GM23338 (cell line): ENCODE data around the gene DENND4B.

Source experiments
- CREB1 ChIP-seq: fragments of 250-450 bp; sonication (Bioruptor Pico); IDR thresholded peaks from 2 replicates; pipeline ENCODE4 v1.5.0; 2020; ENCODE audit warnings: low read depth, mild to moderate bottlenecking, moderate library complexity
- ETS1 ChIP-seq: IDR thresholded peaks from 2 replicates; pipeline ENCODE4 v1.6.1; 2016; ENCODE audit warnings: antibody characterized with exemption
- EZH2 ChIP-seq: fragments of 200-600 bp; sonication (generic); IDR thresholded peaks from one replicate; pipeline ENCODE4 v1.8.0; 2017; ENCODE audit warnings: antibody characterized with exemption, mild to moderate bottlenecking, low read depth; ENCODE audit not compliant: unreplicated experiment
- EZH2phosphoT487 ChIP-seq: fragments of 200-600 bp; sonication (generic); IDR thresholded peaks from one replicate; pipeline ENCODE4 v1.8.1; 2018; ENCODE audit warnings: antibody characterized with exemption; ENCODE audit not compliant: unreplicated experiment
- JUNB ChIP-seq: IDR thresholded peaks from one replicate; pipeline ENCODE4 v1.6.1; 2016; ENCODE audit warnings: antibody characterized with exemption; ENCODE audit not compliant: unreplicated experiment
- NANOG ChIP-seq: IDR thresholded peaks from 2 replicates; pipeline ENCODE4 v1.6.1; 2016; ENCODE audit warnings: antibody characterized with exemption, borderline replicate concordance
- POLR2AphosphoS5 ChIP-seq: IDR thresholded peaks from 2 replicates; pipeline ENCODE4 v1.6.1; 2016; ENCODE audit warnings: antibody characterized with exemption, low read depth
- REST ChIP-seq: IDR thresholded peaks from one replicate; pipeline ENCODE4 v1.6.1; 2018; ENCODE audit warnings: antibody characterized with exemption; ENCODE audit not compliant: unreplicated experiment
- STAT1 ChIP-seq: IDR thresholded peaks from one replicate; pipeline ENCODE4 v1.6.1; 2016; ENCODE audit warnings: antibody characterized with exemption; ENCODE audit not compliant: unreplicated experiment
- ZNF114 ChIP-seq: fragments of 250-450 bp; sonication (Bioruptor Pico); IDR thresholded peaks from 2 replicates; pipeline ENCODE4 v1.5.0; 2020; ENCODE audit warnings: mild to moderate bottlenecking, moderate library complexity
- ZNF331 ChIP-seq: fragments of 250-450 bp; sonication (Bioruptor Pico); IDR thresholded peaks from 2 replicates; pipeline ENCODE4 v1.5.0; 2020; ENCODE audit warnings: low read depth, mild to moderate bottlenecking, moderate library complexity
- ZNF462 ChIP-seq: fragments of 250-450 bp; sonication (Bioruptor Pico); IDR thresholded peaks from 2 replicates; pipeline ENCODE4 v1.5.0; 2020; ENCODE audit warnings: mild to moderate bottlenecking, moderate library complexity
- TF ChIP-seq, protein P1 (sequence below), 2 experiments: fragments of 200-600 bp in 1 of 2; sonication (generic) in 1 of 2; conservative IDR thresholded peaks; 2 replicates each; pipeline versions ENCODE4 v1.5.1 to v1.6.1; 2016 to 2017; ENCODE audit warnings: antibody characterized with exemption in 2 of 2, low read depth in 2 of 2, mild to moderate bottlenecking in 2 of 2, moderate library complexity in 1 of 2

DNA sequence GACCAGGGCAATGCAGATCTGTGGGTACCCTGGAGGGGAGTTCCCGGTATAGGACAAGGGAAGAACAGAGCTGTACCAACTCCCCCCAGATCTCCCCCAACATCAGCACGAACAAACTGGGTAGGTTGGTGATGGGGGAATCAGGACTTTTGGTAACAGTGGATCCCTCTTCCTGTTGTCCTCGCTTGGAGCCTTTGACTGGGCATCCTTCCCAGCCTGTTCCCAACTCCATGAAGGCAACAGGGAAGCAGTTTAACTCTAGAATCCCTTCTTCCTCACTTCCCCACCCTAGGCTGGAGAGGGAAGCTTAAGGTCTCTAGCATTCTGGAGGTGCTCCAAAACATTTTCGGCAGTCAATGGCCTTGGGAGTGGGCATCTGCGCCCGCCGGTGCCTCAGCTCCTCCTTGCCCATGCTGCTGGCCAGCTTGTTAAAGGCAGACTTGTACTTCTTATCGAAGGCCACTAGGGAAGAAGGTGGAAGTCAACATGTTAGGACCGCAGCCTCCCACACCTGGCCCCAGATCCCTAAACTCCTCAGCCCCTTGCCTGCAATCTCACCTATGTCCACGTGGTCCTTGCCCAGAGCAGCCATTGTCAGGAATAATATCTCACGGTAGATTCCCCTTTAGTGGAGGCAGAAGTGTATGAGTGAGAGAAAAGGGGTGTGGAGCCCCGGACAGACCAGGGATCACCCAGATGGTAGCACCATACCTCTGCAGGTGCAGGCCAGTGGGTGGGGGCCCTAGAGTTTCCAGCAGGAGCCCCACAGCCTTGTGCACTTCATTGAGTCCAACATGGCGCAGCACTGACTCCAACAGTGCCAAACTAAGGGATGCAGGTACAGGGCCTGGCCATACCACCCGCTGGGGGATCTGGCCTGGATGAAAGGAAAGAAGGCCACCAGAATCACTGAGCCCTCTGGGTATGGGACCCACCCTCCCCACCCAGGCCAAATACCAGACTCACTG lies 16.3 kb downstream of the DENND4B start:
- TF ChIP-seq, protein P1, sequence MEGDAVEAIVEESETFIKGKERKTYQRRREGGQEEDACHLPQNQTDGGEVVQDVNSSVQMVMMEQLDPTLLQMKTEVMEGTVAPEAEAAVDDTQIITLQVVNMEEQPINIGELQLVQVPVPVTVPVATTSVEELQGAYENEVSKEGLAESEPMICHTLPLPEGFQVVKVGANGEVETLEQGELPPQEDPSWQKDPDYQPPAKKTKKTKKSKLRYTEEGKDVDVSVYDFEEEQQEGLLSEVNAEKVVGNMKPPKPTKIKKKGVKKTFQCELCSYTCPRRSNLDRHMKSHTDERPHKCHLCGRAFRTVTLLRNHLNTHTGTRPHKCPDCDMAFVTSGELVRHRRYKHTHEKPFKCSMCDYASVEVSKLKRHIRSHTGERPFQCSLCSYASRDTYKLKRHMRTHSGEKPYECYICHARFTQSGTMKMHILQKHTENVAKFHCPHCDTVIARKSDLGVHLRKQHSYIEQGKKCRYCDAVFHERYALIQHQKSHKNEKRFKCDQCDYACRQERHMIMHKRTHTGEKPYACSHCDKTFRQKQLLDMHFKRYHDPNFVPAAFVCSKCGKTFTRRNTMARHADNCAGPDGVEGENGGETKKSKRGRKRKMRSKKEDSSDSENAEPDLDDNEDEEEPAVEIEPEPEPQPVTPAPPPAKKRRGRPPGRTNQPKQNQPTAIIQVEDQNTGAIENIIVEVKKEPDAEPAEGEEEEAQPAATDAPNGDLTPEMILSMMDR (conservative IDR thresholded peaks at IDR 0.05; ENCODE audit: low read depth in 2 of 2): no peak
- no peak for TF ChIP-seq REST
- no peak for TF ChIP-seq POLR2AphosphoS5
- TF ChIP-seq EZH2: no peak
- TF ChIP-seq EZH2phosphoT487: no peak
- TF ChIP-seq JUNB: no peak
- TF ChIP-seq NANOG: no peak
- no peak for TF ChIP-seq CREB1 (CRISPR knock-in tag)
- no peak for TF ChIP-seq ZNF114
- no peak for TF ChIP-seq STAT1
- no peak for TF ChIP-seq ETS1
- no peak for TF ChIP-seq ZNF331 (CRISPR knock-in tag)
- no peak for TF ChIP-seq ZNF462 (CRISPR knock-in tag)
